ENCODE results near the gene VEZT.

GRCh38 chr12:95230313-95230712, 12.7 kb downstream of the VEZT start:
- TF ChIP-seq CTCF (IDR thresholded peaks at IDR 0.05) (no peak), POLR2AphosphoS5 (IDR thresholded peaks at IDR 0.05) (no peak)
